Esophagus muscularis mucosa (tissue), 3 donors: ENCODE results near the gene COQ4.

Experiments
- POLR2A ChIP-seq: fragments of 450-650 bp; IDR thresholded peaks from one replicate; pipeline ENCODE4 v1.6.1; 2017; ENCODE audit warnings: antibody characterized with exemption, moderate library complexity, mild to moderate bottlenecking, low read depth
- TF ChIP-seq, protein P1 (sequence below), 3 experiments: fragments of 200-600 bp in 2 of 3; fragments of 450-650 bp in 1 of 3; sonication (generic) in 2 of 3; IDR thresholded peaks; one replicate each; pipeline ENCODE4 v1.5.1; 2017 to 2019; ENCODE audit warnings: antibody characterized with exemption in 3 of 3, mild to moderate bottlenecking in 2 of 3, moderate library complexity in 1 of 3

DNA sequence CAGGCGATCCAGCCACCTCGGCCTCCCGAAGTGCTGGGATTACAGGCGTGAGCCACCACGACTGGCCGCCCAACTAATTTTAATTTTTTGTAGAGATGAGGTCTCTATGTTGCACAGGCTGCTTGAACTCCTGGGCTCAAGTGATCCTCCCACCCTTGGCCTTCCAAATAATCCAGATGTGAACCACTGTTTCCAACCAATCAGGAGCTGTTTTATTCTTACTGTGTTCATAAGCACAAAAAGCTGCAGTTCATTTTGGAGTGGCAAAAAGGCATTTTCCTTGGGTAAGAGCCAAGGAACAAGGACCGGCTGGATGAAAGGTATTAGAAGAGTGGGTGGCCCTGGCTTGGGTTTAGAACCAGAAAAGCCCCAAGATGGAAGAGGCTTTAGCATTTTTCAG, 12.5 kb downstream of the COQ4 start:
- TF ChIP-seq, protein P1, sequence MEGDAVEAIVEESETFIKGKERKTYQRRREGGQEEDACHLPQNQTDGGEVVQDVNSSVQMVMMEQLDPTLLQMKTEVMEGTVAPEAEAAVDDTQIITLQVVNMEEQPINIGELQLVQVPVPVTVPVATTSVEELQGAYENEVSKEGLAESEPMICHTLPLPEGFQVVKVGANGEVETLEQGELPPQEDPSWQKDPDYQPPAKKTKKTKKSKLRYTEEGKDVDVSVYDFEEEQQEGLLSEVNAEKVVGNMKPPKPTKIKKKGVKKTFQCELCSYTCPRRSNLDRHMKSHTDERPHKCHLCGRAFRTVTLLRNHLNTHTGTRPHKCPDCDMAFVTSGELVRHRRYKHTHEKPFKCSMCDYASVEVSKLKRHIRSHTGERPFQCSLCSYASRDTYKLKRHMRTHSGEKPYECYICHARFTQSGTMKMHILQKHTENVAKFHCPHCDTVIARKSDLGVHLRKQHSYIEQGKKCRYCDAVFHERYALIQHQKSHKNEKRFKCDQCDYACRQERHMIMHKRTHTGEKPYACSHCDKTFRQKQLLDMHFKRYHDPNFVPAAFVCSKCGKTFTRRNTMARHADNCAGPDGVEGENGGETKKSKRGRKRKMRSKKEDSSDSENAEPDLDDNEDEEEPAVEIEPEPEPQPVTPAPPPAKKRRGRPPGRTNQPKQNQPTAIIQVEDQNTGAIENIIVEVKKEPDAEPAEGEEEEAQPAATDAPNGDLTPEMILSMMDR (IDR thresholded peaks at IDR 0.05) = no peak
- no peak for TF ChIP-seq POLR2A
